HCT116 (cell line): Measurements from ENCODE around the gene CFAP57. TPM values are rescaled to one million over a fixed set of nuclear protein-coding genes. Genes with fewer than 3 reads are reported as not detected.

Source experiments
- ATAC-seq: fragments of 200-7000 bp; cut with Tn5 transposase; 2 replicates; pipeline ENCODE4 v1.9.1; 2020; ENCODE audit warnings: mild to moderate bottlenecking, moderate library complexity
- BruUV-seq: library from RNA; stranded (reverse); fragments of 400-500 nt; replicated peaks from 2 replicates; lab custom pipeline; 2021; lab: Mats Ljungman, UMichigan
- CTCF ChIA-PET: fragments of 300-600 bp; sonication (Branson Sonifier 250); formaldehyde crosslinking; loops from one replicate; lab custom pipeline; 2021; ENCODE audit warnings: antibody characterized with exemption; lab: Charles Lee
- POLR2A ChIA-PET: fragments of 300-600, 350-600 bp; sonication (Branson Sonifier 250); formaldehyde crosslinking; loops from one replicate; lab custom pipeline; 2021; ENCODE audit warnings: antibody characterized with exemption; lab: Charles Lee
- RAD21 ChIA-PET, 2 experiments: fragments of 300-600 bp; sonication (Branson Sonifier 250); formaldehyde crosslinking; loops; one replicate each; lab custom pipeline; 2023; ENCODE audit warnings: low total read pairs in 2 of 2; ENCODE audit not compliant: uncharacterized antibody in 2 of 2, unreplicated experiment in 2 of 2, low non-redundant PET in 1 of 2; lab: Charles Lee
- DNase-seq: peaks from one replicate; pipeline ENCODE4 v3.0.0-alpha.2; 2010; ENCODE audit warnings: low read depth, low spot score
- H2AFZ ChIP-seq: fragments of 200-600 bp; shearing (Covaris generic), sonication (generic); 2 replicates; pipeline ENCODE4 v1.6.1; 2017; ENCODE audit warnings: low read depth, mixed run types, mixed read lengths, antibody characterized with exemption, low read length; ENCODE audit not compliant: poor library complexity, severe bottlenecking
- H3K27ac ChIP-seq: 2 replicates; pipeline ENCODE4 v1.5.1; 2012; ENCODE audit warnings: low read depth, low read length
- H3K27me3 ChIP-seq: fragments of 200-600 bp; sonication (generic); 2 replicates; pipeline ENCODE4 v1.6.1; 2016; ENCODE audit warnings: mixed run types, low read length, mixed read lengths; ENCODE audit not compliant: insufficient read depth
- H3K36me3 ChIP-seq, 2 experiments: fragments of 200-500 bp in 1 of 2; fragments of 200-600 bp in 1 of 2; sonication (Bioruptor generic) in 1 of 2; sonication (generic) in 1 of 2; 2 replicates each; pipeline versions ENCODE4 v1.5.1 to v1.6.1; 2014 to 2016; ENCODE audit warnings: low read length in 2 of 2, inconsistent platforms in 1 of 2, mixed read lengths in 1 of 2, mixed run types in 1 of 2; ENCODE audit not compliant: insufficient read depth in 2 of 2, control insufficient read depth in 1 of 2
- H3K4me1 ChIP-seq, 2 experiments: fragments of 200-600 bp in 1 of 2; sonication (generic) in 1 of 2; 2 replicates each; pipeline versions ENCODE4 v1.5.1 to v1.6.1; 2012 to 2017; ENCODE audit warnings: low read length in 2 of 2, inconsistent platforms in 1 of 2, mild to moderate bottlenecking in 1 of 2, mixed read lengths in 1 of 2, mixed run types in 1 of 2, moderate library complexity in 1 of 2; ENCODE audit not compliant: insufficient read depth in 2 of 2, control insufficient read depth in 1 of 2
- H3K4me2 ChIP-seq: fragments of 200-600 bp; sonication (generic); 2 replicates; pipeline ENCODE4 v1.6.1; 2017; ENCODE audit warnings: mixed run types, low read length, mixed read lengths
- H3K4me3 ChIP-seq, 2 experiments: fragments of 200-600 bp in 1 of 2; sonication (generic) in 1 of 2; replicated peaks in 1 of 2; 2 replicates each; pipeline ENCODE4 v1.5.1; 2011 to 2016; ENCODE audit warnings: low read length in 2 of 2, control low read depth in 1 of 2, low read depth in 1 of 2, mild to moderate bottlenecking in 1 of 2, mixed read lengths in 1 of 2, mixed run types in 1 of 2
- H3K79me2 ChIP-seq: fragments of 200-600 bp; sonication (generic); 2 replicates; pipeline ENCODE4 v1.6.1; 2017; ENCODE audit warnings: mild to moderate bottlenecking, mixed run types, low read length, moderate library complexity, mixed read lengths; ENCODE audit not compliant: insufficient read depth
- H3K9ac ChIP-seq: fragments of 200-600 bp; sonication (generic); 2 replicates; pipeline ENCODE4 v1.6.1; 2016; ENCODE audit warnings: low read length, mixed read lengths
- H3K9me2 ChIP-seq: fragments of 200-600 bp; sonication (generic), shearing (Covaris generic); 2 replicates; pipeline ENCODE4 v1.6.1; 2017; ENCODE audit warnings: mixed run types, mild to moderate bottlenecking, moderate library complexity; ENCODE audit not compliant: insufficient read depth
- H3K9me3 ChIP-seq, 2 experiments: fragments of 200-500 bp in 1 of 2; fragments of 200-600 bp in 1 of 2; sonication (Bioruptor generic) in 1 of 2; sonication (generic) in 1 of 2; 2 replicates each; pipeline ENCODE4 v1.6.1; 2014 to 2017; ENCODE audit warnings: low read length in 2 of 2, mixed read lengths in 2 of 2, inconsistent platforms in 1 of 2, low read depth in 1 of 2, mild to moderate bottlenecking in 1 of 2, mixed run types in 1 of 2, moderate library complexity in 1 of 2; ENCODE audit not compliant: control insufficient read depth in 1 of 2, insufficient read depth in 1 of 2
- H4K20me1 ChIP-seq: fragments of 200-600 bp; sonication (generic), shearing (Covaris generic); 2 replicates; pipeline ENCODE4 v1.6.1; 2017; ENCODE audit warnings: mixed run types, mild to moderate bottlenecking, moderate library complexity; ENCODE audit not compliant: insufficient read depth
- CBX3 ChIP-seq: IDR thresholded peaks from 2 replicates; pipeline ENCODE4 v1.6.1; 2012; ENCODE audit warnings: low read depth
- JUND ChIP-seq: IDR thresholded peaks from 2 replicates; pipeline ENCODE4 v1.6.1; 2012
- REST ChIP-seq: IDR thresholded peaks from 2 replicates; pipeline ENCODE4 v1.6.1; 2012; ENCODE audit warnings: low read depth
- SRF ChIP-seq: IDR thresholded peaks from 2 replicates; pipeline ENCODE4 v1.6.1; 2012; ENCODE audit warnings: low read depth
- TCF7L2 ChIP-seq: IDR thresholded peaks from 2 replicates; pipeline ENCODE4 v1.7.0; 2011; ENCODE audit warnings: borderline replicate concordance, inconsistent platforms; ENCODE audit not compliant: insufficient read depth, insufficient read length; ENCODE audit errors: extremely low read depth
- YY1 ChIP-seq: IDR thresholded peaks from 2 replicates; pipeline ENCODE4 v1.6.1; 2011; ENCODE audit warnings: low read length, low read depth, moderate library complexity, mild to moderate bottlenecking; ENCODE audit not compliant: insufficient replicate concordance; ENCODE audit errors: extremely low read depth
- ZBTB33 ChIP-seq: IDR thresholded peaks from 2 replicates; pipeline ENCODE4 v1.6.1; 2011; ENCODE audit warnings: mild to moderate bottlenecking, low read length, moderate library complexity; ENCODE audit not compliant: insufficient replicate concordance; ENCODE audit errors: extremely low read depth
- ZFX ChIP-seq: fragments of 450-650 bp; IDR thresholded peaks from 2 replicates; pipeline ENCODE4 v1.6.1; 2017
- ZNF274 ChIP-seq: fragments of 200-500 bp; sonication (Bioruptor generic); IDR thresholded peaks from 2 replicates; pipeline ENCODE4 v1.6.1; 2014; ENCODE audit warnings: mild to moderate bottlenecking, low read depth, low read length, inconsistent platforms
- intact Hi-C: fragments of 100-400 bp; cut with micrococcal nuclease; formaldehyde crosslinking; loops from 2 replicates; pipeline ENCODE4 v1.10.0; 2022
- total RNA-seq: library from RNA; stranded (reverse); gene quantifications from one replicate; pipeline ENCODE4 v1.2.1, GENCODE V29; 2021; ENCODE audit not compliant: unreplicated experiment
- TF ChIP-seq, protein P1 (sequence below), 3 experiments: fragments of 200-600 bp in 1 of 3; sonication (generic) in 1 of 3; IDR thresholded peaks in 2 of 3; conservative IDR thresholded peaks in 1 of 3; 2 replicates each; pipeline ENCODE4 v1.5.1; 2012 to 2017; ENCODE audit warnings: low read depth in 2 of 3, low read length in 2 of 3, antibody characterized with exemption in 1 of 3, borderline replicate concordance in 1 of 3, control low read depth in 1 of 3, mild to moderate bottlenecking in 1 of 3, mixed read lengths in 1 of 3, mixed run types in 1 of 3, moderate library complexity in 1 of 3; ENCODE audit not compliant: insufficient read depth in 1 of 3

The CFAP57 gene
- total RNA-seq, 1 experiment from 2014 or later, result 0.49 TPM

DNA sequence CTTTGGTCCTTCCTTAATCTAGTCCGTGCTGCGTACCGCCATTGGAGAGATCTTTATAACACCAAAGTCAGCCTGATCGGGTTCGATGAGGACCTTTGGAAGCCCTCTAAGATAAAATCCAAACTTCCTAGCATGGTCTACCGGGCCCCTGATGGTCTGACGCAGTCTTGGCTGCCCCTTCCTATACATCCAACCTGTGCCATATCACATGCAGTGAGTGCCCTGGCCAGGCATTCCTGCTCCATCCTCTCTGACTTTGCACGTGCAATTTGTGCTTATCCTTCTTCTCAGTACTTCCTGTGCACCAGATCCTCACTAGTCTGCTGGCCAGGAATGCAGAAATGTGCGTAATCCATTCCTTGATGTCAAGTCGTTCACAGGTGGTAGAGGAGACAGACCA lies 45.6 kb downstream of the CFAP57 start:
- no peak overlapping the region for H3K4me2 ChIP-seq
- ChIA-PET RAD21 (no interaction called here), CTCF (no interaction called here), POLR2A (no interaction called here)
- TF ChIP-seq YY1, result no peak
- TF ChIP-seq, protein P1, sequence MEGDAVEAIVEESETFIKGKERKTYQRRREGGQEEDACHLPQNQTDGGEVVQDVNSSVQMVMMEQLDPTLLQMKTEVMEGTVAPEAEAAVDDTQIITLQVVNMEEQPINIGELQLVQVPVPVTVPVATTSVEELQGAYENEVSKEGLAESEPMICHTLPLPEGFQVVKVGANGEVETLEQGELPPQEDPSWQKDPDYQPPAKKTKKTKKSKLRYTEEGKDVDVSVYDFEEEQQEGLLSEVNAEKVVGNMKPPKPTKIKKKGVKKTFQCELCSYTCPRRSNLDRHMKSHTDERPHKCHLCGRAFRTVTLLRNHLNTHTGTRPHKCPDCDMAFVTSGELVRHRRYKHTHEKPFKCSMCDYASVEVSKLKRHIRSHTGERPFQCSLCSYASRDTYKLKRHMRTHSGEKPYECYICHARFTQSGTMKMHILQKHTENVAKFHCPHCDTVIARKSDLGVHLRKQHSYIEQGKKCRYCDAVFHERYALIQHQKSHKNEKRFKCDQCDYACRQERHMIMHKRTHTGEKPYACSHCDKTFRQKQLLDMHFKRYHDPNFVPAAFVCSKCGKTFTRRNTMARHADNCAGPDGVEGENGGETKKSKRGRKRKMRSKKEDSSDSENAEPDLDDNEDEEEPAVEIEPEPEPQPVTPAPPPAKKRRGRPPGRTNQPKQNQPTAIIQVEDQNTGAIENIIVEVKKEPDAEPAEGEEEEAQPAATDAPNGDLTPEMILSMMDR (IDR thresholded peaks at IDR 0.05 in 2 of 3, conservative IDR thresholded peaks at IDR 0.05 in 1 of 3; ENCODE audit: borderline replicate concordance in 1 of 3, insufficient read depth in 1 of 3, low read depth in 2 of 3, low read length in 2 of 3), result no peak
- ATAC-seq, result no peak
- H3K27ac ChIP-seq, result no peak overlapping the region
- no peak for DNase-seq
- no peak overlapping the region for H3K4me3 ChIP-seq
- H2AFZ ChIP-seq, result no peak overlapping the region
- H4K20me1 ChIP-seq, result no peaks in the 10 kb centered on the region
- H3K4me1 ChIP-seq, result no peaks in the 10 kb centered on the region
- no TSS peak for BruUV-seq
- intact Hi-C loops, result no loop called here
- no peaks in the 10 kb centered on the region for H3K79me2 ChIP-seq
- H3K27me3 ChIP-seq, result no peaks in the 10 kb centered on the region
- H3K36me3 ChIP-seq, result no peaks in the 10 kb centered on the region
- no peak overlapping the region for H3K9ac ChIP-seq
- no peaks in the 10 kb centered on the region for H3K9me2 ChIP-seq
- H3K9me3 ChIP-seq, result no peaks in the 10 kb centered on the region

GRCh38 chr1:43220905-43221778 lies 49.0 kb downstream of the CFAP57 start:
- H3K4me2 ChIP-seq, result no peak overlapping the region
- no peak for DNase-seq
- no peak for ATAC-seq
- H3K27me3 ChIP-seq, result no peaks in the 10 kb centered on the region
- BruUV-seq, result no TSS peak
- H3K79me2 ChIP-seq, result no peaks in the 10 kb centered on the region
- intact Hi-C loops, result loop anchor here (10.0 kb wide), 2 partner anchors 304 to 814 kb away; partner anchors contain the start of gene SLC6A9
- H3K4me3 ChIP-seq, result no peak overlapping the region
- CTCF ChIA-PET, result no interaction called here
- no peak overlapping the region for H3K27ac ChIP-seq
- no peak overlapping the region for H2AFZ ChIP-seq
- H3K9me2 ChIP-seq, result no peaks in the 10 kb centered on the region
- no peaks in the 10 kb centered on the region for H3K36me3 ChIP-seq
- POLR2A ChIA-PET, result no interaction called here
- no peak overlapping the region for H3K9ac ChIP-seq
- H4K20me1 ChIP-seq, result no peaks in the 10 kb centered on the region
- H3K4me1 ChIP-seq, result peaks cover 0 to 7% of the 10 kb centered on the region in 2 experiments; a peak in 1 of 4 replicates
- H3K9me3 ChIP-seq, result no peaks in the 10 kb centered on the region
- RAD21 ChIA-PET, result no interaction called here
- TF ChIP-seq SRF, result no peak
- no peak for TF ChIP-seq ZFX
- no peak for TF ChIP-seq ZNF274
- TF ChIP-seq TCF7L2, result no peak
- no peak for TF ChIP-seq ZBTB33
- TF ChIP-seq JUND, result no peak
- TF ChIP-seq REST, result no peak
- no peak for TF ChIP-seq CBX3
